Measurements from ENCODE around the gene YIF1A. TPM values are rescaled to one million over a fixed set of nuclear protein-coding genes. Genes with fewer than 3 reads are reported as not detected.

The YIF1A gene
- total and polyA plus RNA-seq, 2 donors (not counting 3 experiments of a cell fraction or from before 2014, with no cell fraction given) = 104 to 271 TPM

DNA sequence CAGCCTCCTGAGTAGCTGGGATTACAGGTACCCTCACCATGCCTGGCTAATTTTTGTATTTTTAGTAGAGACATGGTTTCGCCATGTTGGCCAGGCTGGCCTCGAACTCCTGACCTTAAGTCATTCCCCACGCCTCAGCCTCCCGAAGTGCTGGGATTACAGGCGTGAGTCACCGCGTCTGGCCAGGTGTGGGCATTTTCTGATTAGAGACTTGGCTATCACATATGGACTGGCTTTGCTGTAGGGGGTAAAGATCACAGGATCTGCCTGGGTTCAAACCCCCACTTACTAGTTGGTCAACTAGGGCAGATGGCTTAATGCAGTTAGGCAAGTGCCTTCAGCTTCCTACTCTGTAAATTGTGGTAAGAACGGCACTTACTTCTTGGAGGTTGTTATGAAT, 21.4 kb upstream of the YIF1A start:
- FAIRE-seq = no peak
- BruUV-seq (replicated peaks) = no TSS peak
- no peak overlapping the region for H3K4me2 ChIP-seq (ENCODE audit: insufficient read depth, low read length)

DNA sequence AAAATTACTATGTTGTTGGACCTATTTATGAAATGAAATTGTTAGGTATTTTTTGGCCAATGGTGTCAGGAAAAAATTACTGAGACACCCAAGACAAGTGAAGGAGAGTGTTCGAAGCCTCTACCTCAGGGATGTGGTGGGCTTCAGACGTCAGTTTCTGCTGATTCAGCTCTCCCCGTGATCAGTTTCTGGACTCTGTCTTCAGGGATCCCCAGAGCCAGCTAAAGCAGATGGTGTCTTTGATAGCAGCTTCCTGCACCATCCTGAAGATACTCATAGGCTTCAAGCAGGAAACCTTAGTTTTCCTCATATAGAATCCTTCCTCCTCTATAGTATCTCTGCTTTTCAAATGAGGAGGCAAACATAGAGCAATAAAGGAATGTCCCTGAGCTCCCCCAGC, 20.5 kb upstream of the YIF1A start:
- H3K79me2 ChIP-seq (ENCODE audit: control insufficient read depth, insufficient read depth, low read length) = no peaks in the 10 kb centered on the region
- H3K9me3 ChIP-seq (replicated peaks; ENCODE audit: control insufficient read depth, insufficient read depth, low read length) = no peaks in the 10 kb centered on the region
- peaks cover 0 to 5% of the 10 kb centered on the region in 2 experiments for H3K27me3 ChIP-seq (ENCODE audit: control insufficient read depth in 2 of 2, insufficient read depth in 2 of 2, low read length in 2 of 2)
- H3K9ac ChIP-seq (replicated peaks; ENCODE audit: extremely low read depth, insufficient read depth, low read length) = no peak overlapping the region
- no peak for DNase-seq (ENCODE audit: low read depth, low spot score)
- no peak overlapping the region for H3K27ac ChIP-seq (ENCODE audit: insufficient read depth, low read depth, low read length)
- no peak overlapping the region for H3K4me3 ChIP-seq (replicated peaks in 1 of 3; ENCODE audit: insufficient read depth in 1 of 3, low read depth in 1 of 3, low read length in 3 of 3)
- intact Hi-C loops (cut with micrococcal nuclease) = no loop called here
- FAIRE-seq = no peak
- H3K4me1 ChIP-seq (ENCODE audit: control insufficient read depth, extremely low read depth, insufficient read depth, low read length) = peaks cover 4% of the 10 kb centered on the region
- TF ChIP-seq EZH2 (IDR thresholded peaks at IDR 0.05; ENCODE audit: borderline replicate concordance, low read depth, low read length, severe bottlenecking) (no peak), POLR2A (IDR thresholded peaks at IDR 0.05; ENCODE audit: low read depth, low read length) (no peak), JUN (IDR thresholded peaks at IDR 0.05; ENCODE audit: borderline replicate concordance, insufficient read depth, insufficient read length, low read depth) (no peak), FOS (IDR thresholded peaks at IDR 0.05; ENCODE audit: borderline replicate concordance, insufficient read depth, low read length) (no peak), GATA2 (IDR thresholded peaks at IDR 0.05; ENCODE audit: insufficient read depth, insufficient read length, low read depth, low read length) (no peak), POLR2AphosphoS5 (IDR thresholded peaks at IDR 0.05; ENCODE audit: insufficient read depth, low read depth, low read length) (no peak), MYC (IDR thresholded peaks at IDR 0.05; ENCODE audit: low read depth, low read length) (no peak)
- TF ChIP-seq, protein P1, sequence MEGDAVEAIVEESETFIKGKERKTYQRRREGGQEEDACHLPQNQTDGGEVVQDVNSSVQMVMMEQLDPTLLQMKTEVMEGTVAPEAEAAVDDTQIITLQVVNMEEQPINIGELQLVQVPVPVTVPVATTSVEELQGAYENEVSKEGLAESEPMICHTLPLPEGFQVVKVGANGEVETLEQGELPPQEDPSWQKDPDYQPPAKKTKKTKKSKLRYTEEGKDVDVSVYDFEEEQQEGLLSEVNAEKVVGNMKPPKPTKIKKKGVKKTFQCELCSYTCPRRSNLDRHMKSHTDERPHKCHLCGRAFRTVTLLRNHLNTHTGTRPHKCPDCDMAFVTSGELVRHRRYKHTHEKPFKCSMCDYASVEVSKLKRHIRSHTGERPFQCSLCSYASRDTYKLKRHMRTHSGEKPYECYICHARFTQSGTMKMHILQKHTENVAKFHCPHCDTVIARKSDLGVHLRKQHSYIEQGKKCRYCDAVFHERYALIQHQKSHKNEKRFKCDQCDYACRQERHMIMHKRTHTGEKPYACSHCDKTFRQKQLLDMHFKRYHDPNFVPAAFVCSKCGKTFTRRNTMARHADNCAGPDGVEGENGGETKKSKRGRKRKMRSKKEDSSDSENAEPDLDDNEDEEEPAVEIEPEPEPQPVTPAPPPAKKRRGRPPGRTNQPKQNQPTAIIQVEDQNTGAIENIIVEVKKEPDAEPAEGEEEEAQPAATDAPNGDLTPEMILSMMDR (IDR thresholded peaks at IDR 0.05; ENCODE audit: extremely low read depth in 1 of 2, insufficient read depth in 1 of 2, low read depth in 1 of 2, low read length in 2 of 2) = no peak
- TF ChIP-seq, protein P2, sequence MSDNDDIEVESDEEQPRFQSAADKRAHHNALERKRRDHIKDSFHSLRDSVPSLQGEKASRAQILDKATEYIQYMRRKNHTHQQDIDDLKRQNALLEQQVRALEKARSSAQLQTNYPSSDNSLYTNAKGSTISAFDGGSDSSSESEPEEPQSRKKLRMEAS (IDR thresholded peaks at IDR 0.05; ENCODE audit: insufficient read depth, insufficient read length) = no peak
- CTCF ChIA-PET = interaction anchor here (1.0 to 9.5 kb wide), 4 partner anchors 12 to 77 kb away, joined by 4 to 225 read pairs (median 4); partner anchors contain the start of gene RIN1
- no peak overlapping the region for H2AFZ ChIP-seq (ENCODE audit: low read depth, low read length)
- no peaks in the 10 kb centered on the region for H3K9me1 ChIP-seq (replicated peaks; ENCODE audit: control insufficient read depth, extremely low read depth, insufficient read depth, low read length)
- no TSS peak for BruUV-seq (replicated peaks)
- H4K20me1 ChIP-seq (replicated peaks; ENCODE audit: control insufficient read depth, extremely low read depth, insufficient read depth, low read length) = no peaks in the 10 kb centered on the region
- POLR2A ChIA-PET = no interaction called here
- H3K4me2 ChIP-seq (ENCODE audit: insufficient read depth, low read length) = no peak overlapping the region
- dilution Hi-C loops (cut with MboI; ENCODE audit: extremely low pct_ligation_motif_present, low sequenced_read_pairs) = no loop called here
- no peaks in the 10 kb centered on the region for H3K36me3 ChIP-seq (ENCODE audit: control insufficient read depth in 2 of 2, extremely low read depth in 1 of 2, insufficient read depth in 2 of 2, low read length in 2 of 2)

More for the DNA sequence above, 21.4 kb upstream of the YIF1A start:
- Histone ChIP-seq H3K27me3 (ENCODE audit: control insufficient read depth in 2 of 2, insufficient read depth in 2 of 2, low read length in 2 of 2) (peaks cover 0 to 5% of the 10 kb centered on the region in 2 experiments), H3K4me1 (ENCODE audit: control insufficient read depth, extremely low read depth, insufficient read depth, low read length) (peaks cover 4% of the 10 kb centered on the region), H2AFZ (ENCODE audit: low read depth, low read length) (no peak overlapping the region), H3K79me2 (ENCODE audit: control insufficient read depth, insufficient read depth, low read length) (no peaks in the 10 kb centered on the region), H3K4me3 (replicated peaks in 1 of 3; ENCODE audit: insufficient read depth in 1 of 3, low read depth in 1 of 3, low read length in 3 of 3) (no peak overlapping the region), H4K20me1 (replicated peaks; ENCODE audit: control insufficient read depth, extremely low read depth, insufficient read depth, low read length) (no peaks in the 10 kb centered on the region), H3K9me1 (replicated peaks; ENCODE audit: control insufficient read depth, extremely low read depth, insufficient read depth, low read length) (no peaks in the 10 kb centered on the region), H3K27ac (ENCODE audit: insufficient read depth, low read depth, low read length) (no peak overlapping the region), H3K9ac (replicated peaks; ENCODE audit: extremely low read depth, insufficient read depth, low read length) (no peak overlapping the region), H3K36me3 (ENCODE audit: control insufficient read depth in 2 of 2, extremely low read depth in 1 of 2, insufficient read depth in 2 of 2, low read length in 2 of 2) (no peaks in the 10 kb centered on the region), H3K9me3 (replicated peaks; ENCODE audit: control insufficient read depth, insufficient read depth, low read length) (no peaks in the 10 kb centered on the region)
- TF ChIP-seq POLR2A (IDR thresholded peaks at IDR 0.05; ENCODE audit: low read depth, low read length) (no peak), GATA2 (IDR thresholded peaks at IDR 0.05; ENCODE audit: insufficient read depth, insufficient read length, low read depth, low read length) (no peak), JUN (IDR thresholded peaks at IDR 0.05; ENCODE audit: borderline replicate concordance, insufficient read depth, insufficient read length, low read depth) (no peak), EZH2 (IDR thresholded peaks at IDR 0.05; ENCODE audit: borderline replicate concordance, low read depth, low read length, severe bottlenecking) (no peak)
- TF ChIP-seq, protein P2 (IDR thresholded peaks at IDR 0.05; ENCODE audit: insufficient read depth, insufficient read length) = no peak
- dilution Hi-C loops (cut with MboI; ENCODE audit: extremely low pct_ligation_motif_present, low sequenced_read_pairs) (no loop called here), intact Hi-C loops (cut with micrococcal nuclease) (loop anchor here (5.0 kb wide), 1 partner anchor 127 kb away; the partner anchor contains the start of gene MRPL11)
- DNase-seq (ENCODE audit: low read depth, low spot score) = no peak
- ChIA-PET POLR2A (no interaction called here), CTCF (interaction anchor here (1.5 to 9.5 kb wide), 4 partner anchors 10 to 75 kb away, joined by 4 to 225 read pairs (median 43); partner anchors contain the start of gene RIN1)
